ENCODE measurements around the gene ATOSA. TPM values are rescaled to one million over a fixed set of nuclear protein-coding genes. Genes with fewer than 3 reads are reported as not detected.

The ATOSA gene
- total RNA-seq, 4 donors from 2014 or later: 32.6 to 105 (median 64.3) TPM

DNA sequence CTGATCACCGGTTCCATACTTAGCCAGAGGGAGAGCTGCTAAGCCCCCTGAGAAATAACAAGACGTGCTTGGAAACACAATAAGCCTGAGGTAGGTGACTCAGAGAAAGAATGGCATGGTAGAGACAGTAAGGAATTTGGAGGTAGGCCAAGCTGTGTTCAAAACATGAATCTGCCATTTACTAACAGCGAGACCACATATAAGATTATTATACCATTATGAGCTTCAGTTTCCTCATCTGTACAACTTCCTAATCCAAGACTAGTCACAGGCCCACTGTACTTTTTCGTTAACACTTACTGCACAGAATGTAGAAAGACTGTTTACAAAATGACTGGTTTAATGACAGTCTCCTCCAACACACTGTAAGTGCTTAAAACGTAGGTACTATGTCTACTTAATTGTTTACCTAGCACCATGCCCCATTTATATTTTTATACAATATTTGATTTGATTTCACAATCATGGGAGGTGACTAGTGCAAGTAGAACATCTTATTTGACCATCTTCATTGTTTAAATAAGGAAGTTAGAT lies 25.7 kb downstream of the ATOSA start:
- H3K9me3 ChIP-seq: no peaks in the 10 kb centered on the region
- H3K27ac ChIP-seq: peak overlapping the region; percentile 76 to 79 (median 78)
- H3K36me3 ChIP-seq: peaks cover 0 to 8% of the 10 kb centered on the region in 2 donors
- H3K27me3 ChIP-seq: no peaks in the 10 kb centered on the region
- H3K4me1 ChIP-seq: peaks cover 32 to 94% (median 38%) of the 10 kb centered on the region in 3 donors
- TF ChIP-seq EP300 (IDR thresholded peaks at IDR 0.05): no peak
- no peak for TF ChIP-seq POLR2A (IDR thresholded peaks at IDR 0.05)
- TF ChIP-seq, protein P1, sequence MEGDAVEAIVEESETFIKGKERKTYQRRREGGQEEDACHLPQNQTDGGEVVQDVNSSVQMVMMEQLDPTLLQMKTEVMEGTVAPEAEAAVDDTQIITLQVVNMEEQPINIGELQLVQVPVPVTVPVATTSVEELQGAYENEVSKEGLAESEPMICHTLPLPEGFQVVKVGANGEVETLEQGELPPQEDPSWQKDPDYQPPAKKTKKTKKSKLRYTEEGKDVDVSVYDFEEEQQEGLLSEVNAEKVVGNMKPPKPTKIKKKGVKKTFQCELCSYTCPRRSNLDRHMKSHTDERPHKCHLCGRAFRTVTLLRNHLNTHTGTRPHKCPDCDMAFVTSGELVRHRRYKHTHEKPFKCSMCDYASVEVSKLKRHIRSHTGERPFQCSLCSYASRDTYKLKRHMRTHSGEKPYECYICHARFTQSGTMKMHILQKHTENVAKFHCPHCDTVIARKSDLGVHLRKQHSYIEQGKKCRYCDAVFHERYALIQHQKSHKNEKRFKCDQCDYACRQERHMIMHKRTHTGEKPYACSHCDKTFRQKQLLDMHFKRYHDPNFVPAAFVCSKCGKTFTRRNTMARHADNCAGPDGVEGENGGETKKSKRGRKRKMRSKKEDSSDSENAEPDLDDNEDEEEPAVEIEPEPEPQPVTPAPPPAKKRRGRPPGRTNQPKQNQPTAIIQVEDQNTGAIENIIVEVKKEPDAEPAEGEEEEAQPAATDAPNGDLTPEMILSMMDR (IDR thresholded peaks at IDR 0.05): no peak
- no peak for TF ChIP-seq POLR2AphosphoS5 (IDR thresholded peaks at IDR 0.05)
- no peak for ATAC-seq
- H3K4me3 ChIP-seq: no peak overlapping the region
- WGBS, 2 donors (ENCODE audit: low coverage in 1 of 2): 58 to 64% methylated on average over 5 of the region's 5 CpGs

DNA sequence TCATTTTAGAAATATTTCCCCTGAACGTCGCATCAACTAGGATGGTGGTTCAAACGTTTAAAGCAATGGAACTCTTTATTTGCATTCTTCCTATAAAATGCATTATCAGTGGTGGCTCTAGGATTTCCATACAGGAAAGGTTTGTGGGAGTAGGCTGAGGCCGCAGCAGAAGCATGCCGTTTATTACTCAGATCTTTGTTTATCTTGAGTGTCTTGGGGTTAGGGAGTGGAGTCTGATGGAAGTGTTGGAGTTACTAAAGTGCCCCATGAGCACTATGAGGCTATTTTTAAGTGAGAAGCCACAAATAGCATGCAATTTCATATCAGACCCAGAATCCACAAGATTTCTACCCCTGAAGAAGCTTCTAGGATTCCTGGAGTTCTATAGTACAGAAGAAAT lies 26.2 kb downstream of the ATOSA start:
- no peak for ATAC-seq
- H3K4me1 ChIP-seq: peaks cover 29 to 89% (median 35%) of the 10 kb centered on the region in 3 donors
- peak overlapping the region; percentile 76 to 79 (median 78) for H3K27ac ChIP-seq
- TF ChIP-seq, protein P1 (IDR thresholded peaks at IDR 0.05): no peak
- TF ChIP-seq POLR2A (IDR thresholded peaks at IDR 0.05) (no peak), EP300 (IDR thresholded peaks at IDR 0.05) (no peak), POLR2AphosphoS5 (IDR thresholded peaks at IDR 0.05) (no peak)
- no peaks in the 10 kb centered on the region for H3K9me3 ChIP-seq
- 9 to 12% methylated on average over 5 of the region's 5 CpGs for WGBS, 2 donors (ENCODE audit: low coverage in 1 of 2)
- H3K27me3 ChIP-seq: no peaks in the 10 kb centered on the region
- H3K4me3 ChIP-seq: no peak overlapping the region
- peaks cover 0 to 8% of the 10 kb centered on the region in 2 donors for H3K36me3 ChIP-seq

DNA sequence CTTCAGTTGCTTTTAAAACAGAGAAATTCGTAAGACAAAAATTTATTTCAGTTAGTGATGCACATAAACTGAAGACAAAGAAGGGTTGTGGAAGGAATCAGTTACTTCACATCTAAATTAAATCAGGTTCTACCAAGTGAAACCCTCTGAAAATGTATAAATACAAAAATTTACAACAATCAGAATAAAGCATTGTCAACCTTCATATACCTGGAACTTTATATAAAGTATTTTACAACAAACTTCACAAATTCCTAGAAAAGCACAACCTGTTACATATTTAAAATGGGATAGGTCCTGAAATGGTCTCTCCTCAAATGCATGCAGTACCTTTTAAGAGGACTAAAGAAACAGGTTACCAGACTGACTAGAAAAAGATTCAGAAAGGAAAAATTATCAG lies 26.9 kb downstream of the ATOSA start:
- TF ChIP-seq POLR2A (IDR thresholded peaks at IDR 0.05): no peak
- TF ChIP-seq POLR2AphosphoS5 (IDR thresholded peaks at IDR 0.05): no peak
- TF ChIP-seq EP300 (IDR thresholded peaks at IDR 0.05): no peak
- TF ChIP-seq, protein P1 (IDR thresholded peaks at IDR 0.05): no peak
- peaks cover 22 to 82% (median 28%) of the 10 kb centered on the region in 3 donors for H3K4me1 ChIP-seq
- no peak for ATAC-seq
- H3K9me3 ChIP-seq: no peaks in the 10 kb centered on the region
- H3K4me3 ChIP-seq: peak overlapping the region; percentile 37 to 39
- H3K36me3 ChIP-seq: peaks cover 0 to 8% of the 10 kb centered on the region in 2 donors
- H3K27ac ChIP-seq: peak overlapping the region; percentile 76 to 79 (median 78)
- H3K27me3 ChIP-seq: no peaks in the 10 kb centered on the region
- 0 to 25% methylated on average over 1 of the region's 1 CpG for WGBS, 2 donors (ENCODE audit: low coverage in 1 of 2)

DNA sequence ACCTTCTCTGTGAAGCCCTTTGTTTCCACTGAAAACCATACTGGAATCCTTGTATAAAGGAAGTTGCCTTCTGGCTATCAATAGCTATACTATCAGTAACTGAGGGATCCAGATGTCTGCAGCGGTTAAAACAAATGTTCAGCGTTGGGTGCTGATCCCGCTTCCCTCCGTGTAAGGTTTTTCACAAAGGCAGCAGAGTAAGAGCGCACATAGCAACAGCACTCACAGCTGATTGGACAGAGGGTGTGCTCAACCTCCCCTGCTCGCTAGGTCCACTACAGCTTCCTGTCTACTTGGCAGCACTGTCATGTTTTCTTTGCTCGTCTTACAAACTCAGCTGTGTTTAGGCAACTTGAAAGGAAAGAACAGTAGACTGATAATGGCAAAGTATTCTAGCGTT lies 27.3 kb downstream of the ATOSA start:
- peak; percentile 98 for ATAC-seq
- no peaks in the 10 kb centered on the region for H3K9me3 ChIP-seq
- H3K27me3 ChIP-seq: no peaks in the 10 kb centered on the region
- TF ChIP-seq POLR2A (IDR thresholded peaks at IDR 0.05) (no peak), EP300 (IDR thresholded peaks at IDR 0.05) (no peak), POLR2AphosphoS5 (IDR thresholded peaks at IDR 0.05) (peak; percentile 22)
- TF ChIP-seq, protein P1 (IDR thresholded peaks at IDR 0.05): peak in 1 of 4 experiments; percentile 9
- 7 to 9% methylated on average over 5 to 8 of the region's 8 CpGs for WGBS, 2 donors (ENCODE audit: low coverage in 1 of 2)
- H3K4me3 ChIP-seq: peak overlapping the region; percentile 37 to 39
- H3K4me1 ChIP-seq: peaks cover 19 to 78% (median 24%) of the 10 kb centered on the region in 3 donors
- peak overlapping the region; percentile 76 to 79 (median 78) for H3K27ac ChIP-seq
- peaks cover 0 to 10% of the 10 kb centered on the region in 2 donors for H3K36me3 ChIP-seq

DNA sequence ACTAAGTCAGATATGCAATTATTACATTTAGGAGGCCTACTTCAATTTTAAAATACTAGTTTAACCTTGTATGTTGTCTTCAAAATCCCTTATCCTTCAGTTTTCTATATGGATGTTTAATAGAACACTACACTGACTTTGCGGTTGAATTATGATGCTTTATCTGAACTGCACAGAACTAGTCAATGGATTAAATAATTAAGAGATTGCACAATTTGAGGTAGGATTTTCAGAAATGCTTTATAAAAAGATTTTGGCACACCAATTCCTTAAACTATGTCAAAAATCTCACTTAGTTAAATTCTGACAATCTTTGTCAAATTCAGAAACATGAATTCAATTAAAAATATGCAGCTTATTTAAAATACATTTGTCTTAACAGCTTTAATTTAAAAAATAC lies 28.1 kb downstream of the ATOSA start:
- Histone ChIP-seq H3K27me3 (no peaks in the 10 kb centered on the region), H3K27ac (peak overlapping the region; percentile 76 to 79 (median 78)), H3K4me1 (peaks cover 19 to 71% (median 24%) of the 10 kb centered on the region in 3 donors), H3K36me3 (peaks cover 0 to 16% of the 10 kb centered on the region in 2 donors), H3K9me3 (no peaks in the 10 kb centered on the region), H3K4me3 (peak overlapping the region in 1 of 2 donors; percentile 37)
- TF ChIP-seq, protein P1 (IDR thresholded peaks at IDR 0.05): no peak
- TF ChIP-seq POLR2A (IDR thresholded peaks at IDR 0.05) (no peak), EP300 (IDR thresholded peaks at IDR 0.05) (no peak), POLR2AphosphoS5 (IDR thresholded peaks at IDR 0.05) (no peak)
- ATAC-seq: no peak
- 80 to 92% methylated on average over 1 of the region's 1 CpG for WGBS, 2 donors (ENCODE audit: low coverage in 1 of 2)
